PC-3 (cell line): Measurements from ENCODE around the gene NAT9. TPM values are rescaled to one million over a fixed set of nuclear protein-coding genes. Genes with fewer than 3 reads are reported as not detected.

Source experiments
- ATAC-seq: fragments of 200-7000 bp; cut with Tn5 transposase; 2 replicates; pipeline ENCODE4 v1.9.1; 2020; ENCODE audit warnings: mild to moderate bottlenecking, moderate library complexity
- BruUV-seq: library from RNA; stranded (reverse); fragments of 400-500 nt; replicated peaks from 2 replicates; lab custom pipeline; 2021; lab: Mats Ljungman, UMichigan
- CTCF ChIA-PET: fragments of 300-600 bp; sonication (Branson Sonifier 250); formaldehyde crosslinking; loops from one replicate; lab custom pipeline; 2022; ENCODE audit warnings: antibody characterized with exemption; lab: Charles Lee
- POLR2A ChIA-PET: fragments of 300-600 bp; sonication (Branson Sonifier 250); formaldehyde crosslinking; loops from one replicate; lab custom pipeline; 2022; ENCODE audit warnings: antibody characterized with exemption; ENCODE audit not compliant: unreplicated experiment; lab: Charles Lee
- DNase-seq: peaks from one replicate; pipeline ENCODE4 v3.0.0-alpha.2; 2015
- H2AFZ ChIP-seq: fragments of 300-600 bp; sonication (generic); 2 replicates; pipeline ENCODE4 v1.6.0; 2016; ENCODE audit warnings: antibody characterized with exemption, low read length
- H3F3A ChIP-seq: fragments of 300-600 bp; sonication (generic); one replicate; pipeline ENCODE4 v1.6.0; 2017; ENCODE audit warnings: antibody characterized with exemption, low read length, control low read depth, mild to moderate bottlenecking; ENCODE audit not compliant: unreplicated experiment
- H3K27ac ChIP-seq: fragments of 300-600 bp; sonication (generic); 2 replicates; pipeline ENCODE4 v1.5.1; 2016; ENCODE audit warnings: mild to moderate bottlenecking, low read length
- H3K27me3 ChIP-seq: fragments of 300-600 bp; sonication (generic); 2 replicates; pipeline ENCODE4 v1.6.1; 2016; ENCODE audit warnings: low read length, mixed read lengths
- H3K36me3 ChIP-seq: fragments of 300-600 bp; sonication (generic); 2 replicates; pipeline ENCODE4 v1.6.1; 2016; ENCODE audit warnings: low read depth, mixed run types, low read length, mixed read lengths
- H3K4me1 ChIP-seq: fragments of 300-600 bp; sonication (generic); 2 replicates; pipeline ENCODE4 v1.5.1; 2016; ENCODE audit warnings: low read length; ENCODE audit not compliant: insufficient read depth
- H3K4me2 ChIP-seq: fragments of 300-600 bp; sonication (generic); 2 replicates; pipeline ENCODE4 v1.6.0; 2016; ENCODE audit warnings: low read length
- H3K4me3 ChIP-seq: fragments of 300-600 bp; sonication (generic); 2 replicates; pipeline ENCODE4 v1.5.1; 2016; ENCODE audit warnings: mild to moderate bottlenecking, low read length, mixed read lengths
- H3K79me2 ChIP-seq: fragments of 300-600 bp; sonication (generic); 2 replicates; pipeline ENCODE4 v1.6.1; 2017; ENCODE audit warnings: low read length, mixed read lengths
- H3K9ac ChIP-seq: fragments of 300-600 bp; sonication (generic); 2 replicates; pipeline ENCODE4 v1.6.0; 2016; ENCODE audit warnings: mild to moderate bottlenecking, low read length
- H3K9me2 ChIP-seq: fragments of 300-600 bp; sonication (generic); replicated peaks from 2 replicates; pipeline ENCODE4 v1.6.1; 2016; ENCODE audit warnings: mixed run types, low read length, mixed read lengths
- H3K9me3 ChIP-seq: fragments of 300-600 bp; sonication (generic); 2 replicates; pipeline ENCODE4 v1.6.1; 2016; ENCODE audit warnings: low read length, mixed read lengths
- H4K20me1 ChIP-seq: fragments of 300-600 bp; sonication (generic); 2 replicates; pipeline ENCODE4 v1.6.1; 2016; ENCODE audit warnings: low read length, mixed read lengths
- EZH2 ChIP-seq: fragments of 300-600 bp; sonication (generic); IDR thresholded peaks from one replicate; pipeline ENCODE4 v1.6.1; 2017; ENCODE audit warnings: antibody characterized with exemption, mild to moderate bottlenecking, low read length; ENCODE audit not compliant: unreplicated experiment
- EZH2phosphoT487 ChIP-seq: fragments of 300-600 bp; sonication (generic); IDR thresholded peaks from 2 replicates; pipeline ENCODE4 v1.6.1; 2018; ENCODE audit warnings: mild to moderate bottlenecking, antibody characterized with exemption, low read length, borderline replicate concordance
- intact Hi-C: fragments of 100-400 bp; cut with micrococcal nuclease; formaldehyde crosslinking; loops from 2 replicates; pipeline ENCODE4 v1.9.0; 2023
- total RNA-seq: library from RNA; depleted of rRNA; stranded (reverse); fragments of >200 nt; gene quantifications from 2 replicates; pipeline ENCODE4 v1.2.3, GENCODE V29; 2014
- TF ChIP-seq, protein P1 (sequence below): fragments of 300-600 bp; sonication (generic); conservative IDR thresholded peaks from 2 replicates; pipeline ENCODE4 v1.5.1; 2017; ENCODE audit warnings: antibody characterized with exemption, low read depth, mild to moderate bottlenecking, low read length

NAT9 gene
- total RNA-seq, 1 experiment from 2014 or later = 55.4 TPM

DNA sequence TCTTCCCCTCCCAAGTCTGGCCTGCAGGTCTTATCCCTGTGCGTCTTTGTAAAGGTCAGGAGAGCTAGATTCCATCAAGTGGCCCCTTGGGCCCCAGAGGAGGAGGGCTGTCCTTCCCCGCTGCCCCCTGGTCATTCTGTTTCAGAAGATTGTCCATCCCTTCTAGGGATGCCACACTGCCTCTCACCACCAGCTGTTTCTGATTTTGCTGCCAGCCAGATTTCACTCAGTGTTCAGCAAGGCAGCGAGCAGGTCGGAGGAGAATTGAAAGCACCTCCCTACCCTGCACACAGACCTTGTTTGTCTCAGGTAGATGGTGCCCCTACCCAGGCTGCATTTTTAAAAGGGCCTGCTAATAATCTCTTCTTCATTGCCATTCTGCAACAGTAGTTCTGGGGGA lies 21.7 kb upstream of the NAT9 start:
- ChIA-PET POLR2A (no interaction called here), CTCF (no interaction called here)
- no peak overlapping the region for H2AFZ ChIP-seq
- H3K27ac ChIP-seq = no peak overlapping the region
- H3F3A ChIP-seq = no peaks in the 10 kb centered on the region
- peaks cover 11% of the 10 kb centered on the region; the same call in 1 of the 2 replicates for H3K36me3 ChIP-seq
- no peaks in the 10 kb centered on the region for H3K9me3 ChIP-seq
- H4K20me1 ChIP-seq = no peaks in the 10 kb centered on the region
- no peaks in the 10 kb centered on the region for H3K27me3 ChIP-seq
- no peak overlapping the region for H3K4me2 ChIP-seq
- no peak overlapping the region for H3K4me3 ChIP-seq
- no peaks in the 10 kb centered on the region for H3K79me2 ChIP-seq
- no peaks in the 10 kb centered on the region for H3K9me2 ChIP-seq
- DNase-seq (no peak), ATAC-seq (no peak)
- intact Hi-C loops = no loop called here
- TF ChIP-seq EZH2phosphoT487 = no peak
- TF ChIP-seq EZH2 = no peak
- TF ChIP-seq, protein P1, sequence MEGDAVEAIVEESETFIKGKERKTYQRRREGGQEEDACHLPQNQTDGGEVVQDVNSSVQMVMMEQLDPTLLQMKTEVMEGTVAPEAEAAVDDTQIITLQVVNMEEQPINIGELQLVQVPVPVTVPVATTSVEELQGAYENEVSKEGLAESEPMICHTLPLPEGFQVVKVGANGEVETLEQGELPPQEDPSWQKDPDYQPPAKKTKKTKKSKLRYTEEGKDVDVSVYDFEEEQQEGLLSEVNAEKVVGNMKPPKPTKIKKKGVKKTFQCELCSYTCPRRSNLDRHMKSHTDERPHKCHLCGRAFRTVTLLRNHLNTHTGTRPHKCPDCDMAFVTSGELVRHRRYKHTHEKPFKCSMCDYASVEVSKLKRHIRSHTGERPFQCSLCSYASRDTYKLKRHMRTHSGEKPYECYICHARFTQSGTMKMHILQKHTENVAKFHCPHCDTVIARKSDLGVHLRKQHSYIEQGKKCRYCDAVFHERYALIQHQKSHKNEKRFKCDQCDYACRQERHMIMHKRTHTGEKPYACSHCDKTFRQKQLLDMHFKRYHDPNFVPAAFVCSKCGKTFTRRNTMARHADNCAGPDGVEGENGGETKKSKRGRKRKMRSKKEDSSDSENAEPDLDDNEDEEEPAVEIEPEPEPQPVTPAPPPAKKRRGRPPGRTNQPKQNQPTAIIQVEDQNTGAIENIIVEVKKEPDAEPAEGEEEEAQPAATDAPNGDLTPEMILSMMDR = no peak
- BruUV-seq = no TSS peak
- no peaks in the 10 kb centered on the region for H3K4me1 ChIP-seq
- H3K9ac ChIP-seq = no peak overlapping the region

DNA sequence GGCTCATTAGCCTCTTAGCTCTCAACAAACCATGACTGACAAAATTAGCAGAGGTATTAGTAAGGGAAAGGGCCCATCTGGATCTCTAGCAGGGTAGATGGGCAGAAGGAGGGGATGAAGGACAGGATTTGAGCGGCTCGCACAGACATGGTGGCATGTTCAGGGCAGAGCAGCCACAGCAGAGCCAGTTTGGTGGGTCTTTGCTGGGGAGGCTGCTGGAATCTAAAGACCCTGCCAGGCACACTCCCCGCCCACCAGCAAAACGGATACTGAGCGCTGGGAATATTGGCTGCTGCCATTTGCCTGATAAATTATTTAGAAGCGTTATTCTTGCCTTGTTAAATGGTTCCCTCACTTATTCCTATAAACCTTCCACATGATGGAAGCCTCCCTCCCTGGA lies 20.7 kb upstream of the NAT9 start:
- no peak for TF ChIP-seq EZH2
- no peak for TF ChIP-seq EZH2phosphoT487
- H3K4me1 ChIP-seq = no peaks in the 10 kb centered on the region
- DNase-seq (no peak), ATAC-seq (no peak)
- H3K9me3 ChIP-seq = no peaks in the 10 kb centered on the region
- no peak overlapping the region for H3K4me2 ChIP-seq
- H4K20me1 ChIP-seq = no peaks in the 10 kb centered on the region
- H2AFZ ChIP-seq = no peak overlapping the region
- no peaks in the 10 kb centered on the region for H3K9me2 ChIP-seq
- ChIA-PET POLR2A (no interaction called here), CTCF (no interaction called here)
- no peak overlapping the region for H3K9ac ChIP-seq
- no peaks in the 10 kb centered on the region for H3K79me2 ChIP-seq
- peaks cover 14% of the 10 kb centered on the region; the same call in 1 of the 2 replicates for H3K36me3 ChIP-seq
- H3F3A ChIP-seq = no peaks in the 10 kb centered on the region
- no peak overlapping the region for H3K27ac ChIP-seq
- no peak overlapping the region for H3K4me3 ChIP-seq
- BruUV-seq = no TSS peak
- intact Hi-C loops = no loop called here
- H3K27me3 ChIP-seq = no peaks in the 10 kb centered on the region

DNA sequence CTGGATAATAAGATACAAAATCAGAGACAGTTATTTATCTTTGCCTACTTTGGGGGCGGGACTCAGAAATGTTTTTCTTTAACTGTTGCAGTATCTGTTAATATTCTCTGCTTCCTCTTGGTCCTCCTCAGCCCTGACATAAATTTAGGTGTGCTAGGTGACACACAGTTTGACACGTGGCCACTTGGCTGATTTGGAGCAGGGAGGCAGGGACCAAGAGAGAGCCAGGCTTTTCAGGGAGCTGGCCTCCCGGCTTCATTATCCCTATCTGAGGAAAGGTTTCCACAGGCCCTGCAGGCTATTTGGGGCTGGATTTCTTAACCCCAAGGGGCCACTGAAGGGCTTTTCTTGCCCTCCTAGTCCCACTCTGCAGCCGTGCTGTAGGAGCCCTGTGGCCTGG lies 20.1 kb upstream of the NAT9 start:
- BruUV-seq = no TSS peak

More for the DNA sequence above, 20.1 kb upstream of the NAT9 start:
- Histone ChIP-seq H3K79me2 (no peaks in the 10 kb centered on the region), H4K20me1 (no peaks in the 10 kb centered on the region), H3K27me3 (no peaks in the 10 kb centered on the region), H3K9ac (no peak overlapping the region), H3K4me3 (no peak overlapping the region), H3K4me1 (no peaks in the 10 kb centered on the region), H3K9me3 (no peaks in the 10 kb centered on the region), H3K27ac (no peak overlapping the region), H3K9me2 (no peaks in the 10 kb centered on the region), H2AFZ (no peak overlapping the region), H3F3A (no peaks in the 10 kb centered on the region), H3K4me2 (no peak overlapping the region), H3K36me3 (peaks cover 14% of the 10 kb centered on the region; the same call in 1 of the 2 replicates)
- CTCF ChIA-PET = no interaction called here
- TF ChIP-seq EZH2 (no peak), EZH2phosphoT487 (no peak)
- TF ChIP-seq, protein P1 = no peak
- POLR2A ChIA-PET = no interaction called here
- DNase-seq (no peak), ATAC-seq (no peak)
- intact Hi-C loops = no loop called here
